Measurements from ENCODE around the gene WDR76. TPM values are rescaled to one million over a fixed set of nuclear protein-coding genes. Genes with fewer than 3 reads are reported as not detected.

WDR76 gene
- total RNA-seq, 4 donors from 2014 or later: 1.6 to 6.6 (median 4.8) TPM

DNA sequence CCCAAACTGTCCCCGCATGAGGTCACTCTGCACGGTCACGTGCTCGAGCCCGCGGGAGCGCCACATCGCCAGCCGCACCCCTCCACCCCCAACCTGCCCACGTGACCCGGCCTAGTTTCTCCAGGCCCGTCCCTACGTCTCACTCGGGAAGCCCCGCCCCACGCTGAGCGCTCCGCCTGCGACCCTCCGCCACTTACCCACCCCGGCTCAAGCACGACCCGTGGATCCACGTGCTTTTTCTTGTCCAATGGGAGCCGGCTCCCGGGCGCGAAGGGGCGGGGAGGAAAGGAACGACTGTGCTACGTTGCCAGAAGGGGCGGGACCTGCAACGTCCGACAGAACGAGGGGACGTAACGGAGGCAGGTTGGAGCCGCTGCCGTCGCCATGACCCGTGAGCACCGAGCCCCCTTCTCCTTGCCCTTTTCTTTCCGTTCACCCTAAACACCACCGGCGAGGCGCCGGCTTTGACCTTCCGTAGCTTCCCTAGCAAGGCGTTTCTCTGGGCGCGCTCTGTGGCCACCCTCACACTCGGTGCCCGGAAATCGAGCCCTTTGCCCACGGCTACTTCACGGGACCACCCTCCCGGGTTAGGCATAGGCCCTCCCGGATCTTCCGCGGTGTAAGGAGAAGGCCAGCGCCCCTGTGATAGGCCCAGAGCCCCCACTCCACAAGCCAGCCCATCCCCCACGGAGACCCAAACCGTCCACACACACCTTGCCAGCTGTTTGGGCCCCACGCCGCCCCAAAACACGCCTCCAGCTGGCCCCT lies 34.6 kb upstream of the WDR76 start, which contains the start of gene SERF2:
SERF2 (plus strand) TSS at position 328 of the 768 bp plus-strand sequence; CDS start at position 385, 57 bp downstream.
- DNase-seq: peak; percentile 100
- WGBS, 2 donors: 0 to 1% methylated on average over 2 to 43 of the region's 66 CpGs
- Histone ChIP-seq H3K27me3 (no peaks in the 10 kb centered on the region), H3K36me3 (peaks cover 13 to 16% of the 10 kb centered on the region in 2 donors), H3K9me3 (no peaks in the 10 kb centered on the region), H3K27ac (peak within 1 kb of the TSS; percentile 86 to 96 (median 92)), H3K4me1 (peaks cover 16 to 27% of the 10 kb centered on the region in 2 donors), H3K4me3 (replicated peaks in 1 of 3) (peak within 1 kb of the TSS; percentile 64 to 100 (median 85))
- intact Hi-C loops (cut with DNase I): no loop called here
- TF ChIP-seq, protein P1, sequence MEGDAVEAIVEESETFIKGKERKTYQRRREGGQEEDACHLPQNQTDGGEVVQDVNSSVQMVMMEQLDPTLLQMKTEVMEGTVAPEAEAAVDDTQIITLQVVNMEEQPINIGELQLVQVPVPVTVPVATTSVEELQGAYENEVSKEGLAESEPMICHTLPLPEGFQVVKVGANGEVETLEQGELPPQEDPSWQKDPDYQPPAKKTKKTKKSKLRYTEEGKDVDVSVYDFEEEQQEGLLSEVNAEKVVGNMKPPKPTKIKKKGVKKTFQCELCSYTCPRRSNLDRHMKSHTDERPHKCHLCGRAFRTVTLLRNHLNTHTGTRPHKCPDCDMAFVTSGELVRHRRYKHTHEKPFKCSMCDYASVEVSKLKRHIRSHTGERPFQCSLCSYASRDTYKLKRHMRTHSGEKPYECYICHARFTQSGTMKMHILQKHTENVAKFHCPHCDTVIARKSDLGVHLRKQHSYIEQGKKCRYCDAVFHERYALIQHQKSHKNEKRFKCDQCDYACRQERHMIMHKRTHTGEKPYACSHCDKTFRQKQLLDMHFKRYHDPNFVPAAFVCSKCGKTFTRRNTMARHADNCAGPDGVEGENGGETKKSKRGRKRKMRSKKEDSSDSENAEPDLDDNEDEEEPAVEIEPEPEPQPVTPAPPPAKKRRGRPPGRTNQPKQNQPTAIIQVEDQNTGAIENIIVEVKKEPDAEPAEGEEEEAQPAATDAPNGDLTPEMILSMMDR (IDR thresholded peaks at IDR 0.05): peak in 1 of 6 experiments; percentile 23
- TF ChIP-seq POLR2A (IDR thresholded peaks at IDR 0.05): peak; percentile 93 to 99

DNA sequence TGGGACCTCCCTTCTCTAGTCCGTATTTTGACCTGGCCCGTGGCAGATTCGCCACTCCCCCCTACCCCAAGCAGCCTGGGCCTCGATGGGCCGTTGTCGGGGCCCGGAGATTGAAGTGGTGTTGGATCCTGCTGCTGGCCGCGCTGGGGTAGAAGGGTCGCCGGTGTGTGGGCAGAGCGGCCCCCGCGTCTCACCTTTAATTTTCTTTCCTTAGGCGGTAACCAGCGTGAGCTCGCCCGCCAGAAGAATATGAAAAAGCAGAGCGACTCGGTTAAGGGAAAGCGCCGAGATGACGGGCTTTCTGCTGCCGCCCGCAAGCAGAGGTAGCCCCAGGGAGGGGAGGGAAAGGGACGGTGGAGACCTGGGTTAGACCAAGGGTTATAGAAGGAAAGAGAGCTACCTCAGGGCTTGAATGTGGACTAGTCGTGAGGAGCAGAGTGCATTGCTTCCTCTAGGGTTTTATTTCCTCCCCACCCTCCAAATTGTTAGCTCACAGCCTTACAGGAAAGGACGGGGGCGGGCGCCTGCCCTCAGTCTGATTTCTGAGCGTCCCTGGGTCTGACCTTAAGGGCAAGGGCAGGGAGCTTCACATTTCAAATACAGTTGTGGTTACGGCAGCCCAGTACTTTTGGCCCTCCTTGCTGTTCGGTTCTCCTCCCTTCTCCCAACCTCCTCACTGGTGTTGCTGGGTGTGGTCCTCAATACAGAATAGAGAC lies 33.9 kb upstream of the WDR76 start:
- no peak for DNase-seq
- peaks cover 13 to 16% of the 10 kb centered on the region in 2 donors for H3K36me3 ChIP-seq
- H3K4me1 ChIP-seq: peaks cover 16 to 30% of the 10 kb centered on the region in 2 donors
- intact Hi-C loops (cut with DNase I): no loop called here
- H3K4me3 ChIP-seq (replicated peaks in 1 of 3): peak overlapping the region; percentile 64 to 100 (median 85)
- H3K9me3 ChIP-seq: no peaks in the 10 kb centered on the region
- peak overlapping the region; percentile 86 to 96 (median 92) for H3K27ac ChIP-seq
- H3K27me3 ChIP-seq: no peaks in the 10 kb centered on the region
- TF ChIP-seq POLR2A (IDR thresholded peaks at IDR 0.05): no peak
- TF ChIP-seq, protein P1 (IDR thresholded peaks at IDR 0.05): no peak
- WGBS, 2 donors: 3 to 7% methylated on average over 28 to 31 of the region's 33 CpGs

DNA sequence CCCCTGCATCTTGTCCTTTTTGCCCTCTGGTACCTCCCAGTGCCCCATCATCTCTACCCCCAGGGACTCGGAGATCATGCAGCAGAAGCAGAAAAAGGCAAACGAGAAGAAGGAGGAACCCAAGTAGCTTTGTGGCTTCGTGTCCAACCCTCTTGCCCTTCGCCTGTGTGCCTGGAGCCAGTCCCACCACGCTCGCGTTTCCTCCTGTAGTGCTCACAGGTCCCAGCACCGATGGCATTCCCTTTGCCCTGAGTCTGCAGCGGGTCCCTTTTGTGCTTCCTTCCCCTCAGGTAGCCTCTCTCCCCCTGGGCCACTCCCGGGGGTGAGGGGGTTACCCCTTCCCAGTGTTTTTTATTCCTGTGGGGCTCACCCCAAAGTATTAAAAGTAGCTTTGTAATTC lies 33.2 kb upstream of the WDR76 start:
- no peak for DNase-seq
- TF ChIP-seq, protein P1 (IDR thresholded peaks at IDR 0.05): no peak
- TF ChIP-seq POLR2A (IDR thresholded peaks at IDR 0.05): no peak
- H3K36me3 ChIP-seq: peaks cover 13 to 16% of the 10 kb centered on the region in 2 donors
- 83 to 91% methylated on average over 10 of the region's 10 CpGs for WGBS, 2 donors
- H3K4me1 ChIP-seq: peaks cover 23 to 37% of the 10 kb centered on the region in 2 donors
- intact Hi-C loops (cut with DNase I): no loop called here
- H3K9me3 ChIP-seq: no peaks in the 10 kb centered on the region
- peak overlapping the region in 1 of 3 donors; percentile 85 for H3K4me3 ChIP-seq (replicated peaks in 1 of 3)
- peak overlapping the region in 2 of 3 donors; percentile 92 to 96 for H3K27ac ChIP-seq
- H3K27me3 ChIP-seq: no peaks in the 10 kb centered on the region

DNA sequence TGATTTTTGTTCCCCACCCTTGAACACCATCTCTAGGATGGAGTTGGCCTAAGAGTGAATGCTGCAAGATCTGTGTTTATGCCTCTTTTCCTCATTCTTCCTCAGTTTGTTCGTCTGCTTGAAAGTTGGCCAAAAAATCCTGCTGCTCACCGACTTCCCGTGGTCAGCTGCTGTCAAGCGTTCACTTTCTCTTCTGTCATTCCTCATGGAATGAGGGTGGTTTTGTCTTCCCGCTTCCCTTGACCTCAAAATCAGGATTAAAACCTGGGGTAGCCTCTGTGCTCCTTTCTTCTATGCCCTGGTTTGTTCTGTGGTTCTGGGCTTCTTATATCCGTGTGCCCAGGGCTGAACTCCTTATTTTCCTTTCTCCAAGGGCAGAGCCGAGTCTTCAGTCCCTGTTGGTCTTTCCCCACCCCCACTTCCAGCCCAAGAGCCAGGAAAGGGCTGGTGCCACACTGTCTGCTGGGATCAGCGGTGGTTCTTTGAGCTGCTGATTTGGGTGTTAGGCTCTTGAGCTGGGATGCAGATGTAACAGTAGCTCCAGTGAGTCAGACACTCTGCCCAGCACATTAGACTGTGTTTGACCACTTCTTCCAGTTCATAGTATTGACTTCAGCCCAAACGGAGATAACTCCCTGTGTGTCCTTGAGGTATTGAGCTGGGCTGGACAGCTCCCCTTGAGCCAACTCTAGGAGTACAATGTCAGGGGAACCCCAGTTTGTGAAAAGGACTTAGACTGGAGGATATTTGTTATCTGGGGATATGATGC lies 32.3 kb upstream of the WDR76 start:
- WGBS, 2 donors: 83 to 86% methylated on average over 9 of the region's 9 CpGs
- Histone ChIP-seq H3K4me3 (replicated peaks in 1 of 3) (no peak overlapping the region), H3K9me3 (no peaks in the 10 kb centered on the region), H3K36me3 (peaks cover 16 to 19% of the 10 kb centered on the region in 2 donors), H3K27ac (peak overlapping the region in 2 of 3 donors; percentile 4 to 92), H3K27me3 (no peaks in the 10 kb centered on the region), H3K4me1 (peaks cover 23 to 46% of the 10 kb centered on the region in 2 donors)
- DNase-seq: no peak
- intact Hi-C loops (cut with DNase I): no loop called here
- no peak for TF ChIP-seq POLR2A (IDR thresholded peaks at IDR 0.05)
- TF ChIP-seq, protein P1 (IDR thresholded peaks at IDR 0.05): no peak

All from thyroid gland (tissue), 4 donors.